Uterus (tissue), 4 donors: ENCODE data around the gene ARHGAP1. TPM values are rescaled to one million over a fixed set of nuclear protein-coding genes. Genes with fewer than 3 reads are reported as not detected.

ENCODE experiments used
- DNase-seq, 2 donors: peaks; one replicate each; pipeline ENCODE4 v3.0.0-alpha.2; 2019 to 2020
- H3K27ac ChIP-seq, 2 donors: fragments of 200-600 bp; sonication (generic); 1 replicate in 1 of 2; 2 replicates in 1 of 2; pipeline ENCODE4 v1.5.1; 2016 to 2018
- H3K27me3 ChIP-seq, 2 donors: fragments of 200-600 bp; sonication (generic); one replicate each; pipeline ENCODE4 v1.5.1; 2018 to 2019; ENCODE audit warnings: control low read depth in 1 of 2
- H3K36me3 ChIP-seq, 2 donors: fragments of 200-600 bp; sonication (generic); one replicate each; pipeline ENCODE4 v1.5.1; 2019; ENCODE audit warnings: control low read depth in 1 of 2
- H3K4me1 ChIP-seq, 2 donors: fragments of 200-600 bp; sonication (generic); one replicate each; pipeline ENCODE4 v1.5.1; 2018 to 2019; ENCODE audit warnings: control low read depth in 1 of 2
- H3K4me3 ChIP-seq, 2 donors: fragments of 200-600 bp; sonication (generic); 1 replicate in 1 of 2; 2 replicates in 1 of 2; pipeline ENCODE4 v1.5.1; 2018 to 2019; ENCODE audit warnings: mild to moderate bottlenecking in 1 of 2
- H3K9me3 ChIP-seq, 2 donors: fragments of 200-600 bp; sonication (generic); one replicate each; pipeline ENCODE4 v1.5.1; 2019; ENCODE audit warnings: control low read depth in 1 of 2
- POLR2A ChIP-seq, 2 donors: fragments of 450-650 bp; IDR thresholded peaks; one replicate each; pipeline ENCODE4 v1.6.1; 2016; ENCODE audit warnings: antibody characterized with exemption in 2 of 2, mild to moderate bottlenecking in 1 of 2, moderate library complexity in 1 of 2
- intact Hi-C: fragments of 100-400 bp; cut with DNase I; formaldehyde crosslinking; loops from one replicate; pipeline ENCODE4 v1.15.1; 2023; ENCODE audit warnings: low total_unique reads
- total RNA-seq, 4 donors: library from RNA; depleted of rRNA in 3 of 4; stranded (reverse); fragments of >200 nt in 3 of 4; gene quantifications; one replicate each; pipeline versions ENCODE4 v1.1.0 to v1.2.4, GENCODE V29; 2014 to 2023
- TF ChIP-seq, protein P1 (sequence below), 4 experiments: fragments of 200-600 bp in 2 of 4; fragments of 450-650 bp in 2 of 4; sonication (generic) in 2 of 4; IDR thresholded peaks; one replicate each; pipeline ENCODE4 v1.5.1; 2016 to 2019; ENCODE audit warnings: antibody characterized with exemption in 4 of 4, mild to moderate bottlenecking in 2 of 4, moderate library complexity in 1 of 4
- donor health status: DM: yes; HTN: yes; CAD: no.

Gene ARHGAP1
- total RNA-seq, 4 donors from 2014 or later = 27.9 to 114 (median 37.3) TPM

DNA sequence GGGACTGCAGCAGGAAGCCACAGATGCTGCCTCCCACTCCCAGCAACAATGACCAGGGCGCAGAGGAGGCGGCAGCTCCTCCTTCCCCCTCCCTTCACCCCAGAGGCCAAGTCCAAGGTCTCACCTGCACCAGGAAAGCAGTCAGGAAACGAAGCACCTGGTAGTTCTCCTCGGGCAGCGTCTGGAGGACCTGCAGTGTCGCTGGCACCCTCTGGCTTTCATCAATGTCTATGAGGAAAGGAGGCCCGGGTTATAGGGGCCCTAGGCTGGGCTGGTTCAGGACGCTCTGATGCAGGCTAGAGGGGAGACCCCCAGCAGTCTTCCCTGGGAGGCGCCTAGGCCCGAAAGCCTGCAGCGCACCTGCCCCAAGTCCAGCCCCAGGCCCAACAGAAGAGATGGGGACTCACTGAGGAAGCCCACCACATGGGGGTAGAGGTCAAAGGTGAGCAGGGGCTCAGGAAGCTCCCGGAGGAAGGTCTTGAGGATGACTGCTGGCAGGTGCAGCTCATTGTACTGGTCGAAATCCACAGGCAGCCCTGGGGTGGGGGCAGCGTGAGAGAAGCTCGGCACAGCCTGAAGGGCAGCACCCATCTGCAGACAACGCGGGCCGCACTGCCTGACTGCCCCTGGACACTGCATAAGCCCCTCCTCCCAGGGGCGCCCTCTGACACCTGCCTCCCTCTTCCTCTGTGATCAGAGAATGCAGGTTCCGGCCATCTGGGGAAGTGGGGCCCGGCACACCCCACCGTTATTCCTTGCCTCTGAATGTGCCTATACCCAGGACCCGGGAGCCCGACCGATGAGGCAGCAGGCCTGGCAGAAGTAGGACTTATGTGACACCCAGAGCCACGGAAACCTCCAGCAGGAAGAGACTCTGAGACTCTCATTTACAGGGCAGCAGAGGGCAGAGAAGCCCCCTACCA lies 20.9 kb downstream of the ARHGAP1 start:
- TF ChIP-seq POLR2A (IDR thresholded peaks at IDR 0.05) = no peak
- TF ChIP-seq, protein P1, sequence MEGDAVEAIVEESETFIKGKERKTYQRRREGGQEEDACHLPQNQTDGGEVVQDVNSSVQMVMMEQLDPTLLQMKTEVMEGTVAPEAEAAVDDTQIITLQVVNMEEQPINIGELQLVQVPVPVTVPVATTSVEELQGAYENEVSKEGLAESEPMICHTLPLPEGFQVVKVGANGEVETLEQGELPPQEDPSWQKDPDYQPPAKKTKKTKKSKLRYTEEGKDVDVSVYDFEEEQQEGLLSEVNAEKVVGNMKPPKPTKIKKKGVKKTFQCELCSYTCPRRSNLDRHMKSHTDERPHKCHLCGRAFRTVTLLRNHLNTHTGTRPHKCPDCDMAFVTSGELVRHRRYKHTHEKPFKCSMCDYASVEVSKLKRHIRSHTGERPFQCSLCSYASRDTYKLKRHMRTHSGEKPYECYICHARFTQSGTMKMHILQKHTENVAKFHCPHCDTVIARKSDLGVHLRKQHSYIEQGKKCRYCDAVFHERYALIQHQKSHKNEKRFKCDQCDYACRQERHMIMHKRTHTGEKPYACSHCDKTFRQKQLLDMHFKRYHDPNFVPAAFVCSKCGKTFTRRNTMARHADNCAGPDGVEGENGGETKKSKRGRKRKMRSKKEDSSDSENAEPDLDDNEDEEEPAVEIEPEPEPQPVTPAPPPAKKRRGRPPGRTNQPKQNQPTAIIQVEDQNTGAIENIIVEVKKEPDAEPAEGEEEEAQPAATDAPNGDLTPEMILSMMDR (IDR thresholded peaks at IDR 0.05) = no peak
- H3K9me3 ChIP-seq = no peaks in the 10 kb centered on the region
- H3K36me3 ChIP-seq = no peaks in the 10 kb centered on the region
- intact Hi-C loops = no loop called here
- H3K4me3 ChIP-seq = no peak overlapping the region
- no peak overlapping the region for H3K27ac ChIP-seq
- peaks cover 2 to 12% of the 10 kb centered on the region in 2 donors for H3K4me1 ChIP-seq
- H3K27me3 ChIP-seq = no peaks in the 10 kb centered on the region
- DNase-seq = no peak

DNA sequence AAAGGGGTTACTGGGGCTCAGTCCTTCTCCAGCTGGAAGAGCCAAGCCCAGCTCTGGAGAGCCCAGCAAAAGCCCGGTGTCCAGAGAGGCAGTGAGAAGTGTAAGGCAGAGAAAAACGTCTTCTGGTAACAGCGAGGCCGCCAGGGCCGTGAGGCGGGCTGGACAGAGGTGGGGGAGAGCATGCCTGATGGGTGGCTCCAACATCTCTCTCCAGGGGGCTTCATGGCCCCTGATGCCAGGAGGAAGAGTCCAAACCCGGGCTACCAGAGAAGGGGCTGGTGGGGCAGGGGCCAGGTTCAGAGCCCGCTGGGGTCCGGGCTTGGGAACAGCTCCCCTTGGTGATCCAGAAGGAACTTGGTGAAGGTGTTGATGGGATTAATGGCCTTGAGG lies 21.7 kb downstream of the ARHGAP1 start:
- Histone ChIP-seq H3K9me3 (no peaks in the 10 kb centered on the region), H3K27me3 (no peaks in the 10 kb centered on the region), H3K4me3 (no peak overlapping the region), H3K36me3 (no peaks in the 10 kb centered on the region), H3K27ac (peak overlapping the region in 1 of 2 donors; percentile 4), H3K4me1 (peaks cover 5 to 13% of the 10 kb centered on the region in 2 donors)
- no peak for DNase-seq
- intact Hi-C loops = no loop called here
- no peak for TF ChIP-seq POLR2A (IDR thresholded peaks at IDR 0.05)
- TF ChIP-seq, protein P1 (IDR thresholded peaks at IDR 0.05) = no peak

- TF ChIP-seq, protein P1 (IDR thresholded peaks at IDR 0.05) = no peak
- TF ChIP-seq POLR2A (IDR thresholded peaks at IDR 0.05) = no peak
- H3K27ac ChIP-seq = peak overlapping the region; percentile 4 to 21
- H3K4me1 ChIP-seq = peaks cover 5 to 13% of the 10 kb centered on the region in 2 donors
- H3K9me3 ChIP-seq = no peaks in the 10 kb centered on the region
- no peak for DNase-seq
- no peak overlapping the region for H3K4me3 ChIP-seq
- no peaks in the 10 kb centered on the region for H3K36me3 ChIP-seq
- H3K27me3 ChIP-seq = no peaks in the 10 kb centered on the region
- intact Hi-C loops = no loop called here
Observed at GRCh38 chr11:46677991-46678740, 22.3 kb downstream of the ARHGAP1 start.

GRCh38 chr11:46677169-46677568 lies 23.2 kb downstream of the ARHGAP1 start:
- Histone ChIP-seq H3K36me3 (no peaks in the 10 kb centered on the region), H3K4me3 (no peak overlapping the region), H3K27me3 (no peaks in the 10 kb centered on the region), H3K27ac (peak overlapping the region in 1 of 2 donors; percentile 7), H3K4me1 (peaks cover 5 to 13% of the 10 kb centered on the region in 2 donors), H3K9me3 (no peaks in the 10 kb centered on the region)
- intact Hi-C loops = no loop called here
- DNase-seq = no peak
- no peak for TF ChIP-seq POLR2A (IDR thresholded peaks at IDR 0.05)
- TF ChIP-seq, protein P1 (IDR thresholded peaks at IDR 0.05) = no peak
